HG03558 (cell line): ENCODE data around the gene LRRC75A.

Source experiments
- ATAC-seq: cut with Tn5 transposase; IDR thresholded peaks from one replicate; pipeline ENCODE4 v1.9.1; 2021; ENCODE audit warnings: moderate number of reproducible peaks; ENCODE audit not compliant: unreplicated experiment; ENCODE audit errors: extremely low read depth

The LRRC75A gene

GRCh38 chr17:16474012-16474725 is 17.8 kb downstream of the LRRC75A start:
- ATAC-seq = no peak

GRCh38 chr17:16473044-16474011 is 18.7 kb downstream of the LRRC75A start:
- ATAC-seq = no peak

DNA sequence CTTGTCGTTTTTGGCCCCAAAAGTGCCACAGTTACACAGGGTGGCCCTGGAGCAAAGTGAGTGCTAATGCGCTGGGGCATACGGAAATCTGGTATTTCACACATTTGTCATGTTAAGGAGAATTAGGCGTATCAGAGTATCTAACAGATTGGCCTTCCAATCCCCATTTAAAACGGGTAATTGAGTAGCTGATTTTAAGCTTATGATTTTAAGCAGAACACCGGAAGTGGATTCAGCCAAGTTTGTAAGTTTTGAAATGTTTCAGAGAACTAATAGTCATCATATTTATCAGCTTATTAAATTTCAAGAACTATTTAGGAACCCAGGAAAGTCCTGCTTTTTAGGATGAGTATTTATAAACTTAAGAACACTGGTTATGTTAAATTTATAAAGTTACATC is 19.5 kb downstream of the LRRC75A start:
- no peak for ATAC-seq

DNA sequence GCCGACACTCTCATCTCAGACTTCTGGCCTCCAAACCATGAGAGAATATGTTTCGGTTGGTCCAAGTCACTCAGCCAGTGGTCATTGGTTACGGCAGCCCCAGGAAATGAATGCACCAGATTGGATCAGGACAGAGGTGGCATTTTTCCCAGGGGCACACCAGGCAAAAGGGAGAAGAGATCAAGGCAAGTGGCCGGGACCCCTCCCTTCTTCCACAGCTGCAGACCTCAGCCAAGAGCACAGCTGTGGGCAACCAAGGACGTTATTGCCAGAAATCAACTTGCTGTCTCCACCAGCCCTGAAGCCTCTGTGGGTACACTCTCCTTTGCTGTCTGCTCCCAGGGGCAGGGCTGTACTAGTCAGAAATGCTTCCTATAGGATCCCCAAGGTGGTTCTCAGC is 20.7 kb downstream of the LRRC75A start:
- no peak for ATAC-seq

GRCh38 chr17:16470265-16470664 is 21.7 kb downstream of the LRRC75A start:
- ATAC-seq = no peak

DNA sequence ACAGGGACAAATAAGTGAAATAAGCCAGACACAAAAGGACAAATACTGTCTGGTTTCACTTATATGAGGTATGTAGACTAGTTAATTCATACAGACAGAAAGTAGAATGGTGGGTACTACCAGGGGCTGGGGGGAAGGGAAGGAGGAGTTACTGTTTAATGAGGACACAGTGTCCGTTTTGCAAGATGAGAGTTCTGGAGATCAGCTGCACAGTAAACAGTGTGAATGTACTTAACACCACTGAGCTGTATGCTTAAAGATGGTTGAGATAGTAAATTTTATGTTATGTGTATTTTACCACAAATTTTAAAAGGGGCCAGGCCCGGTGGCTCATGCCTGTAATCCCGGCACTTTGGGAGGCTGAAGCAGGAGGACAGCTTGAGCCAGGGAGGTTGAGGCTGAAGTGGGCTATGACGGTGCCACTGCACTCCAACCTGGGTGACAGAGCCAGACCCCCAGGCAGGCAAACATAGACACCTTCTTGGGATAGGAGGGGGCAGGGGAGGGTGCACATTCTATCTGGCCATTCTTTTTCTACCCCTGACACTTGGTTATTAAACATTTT is 23.5 kb downstream of the LRRC75A start:
- ATAC-seq = no peak

DNA sequence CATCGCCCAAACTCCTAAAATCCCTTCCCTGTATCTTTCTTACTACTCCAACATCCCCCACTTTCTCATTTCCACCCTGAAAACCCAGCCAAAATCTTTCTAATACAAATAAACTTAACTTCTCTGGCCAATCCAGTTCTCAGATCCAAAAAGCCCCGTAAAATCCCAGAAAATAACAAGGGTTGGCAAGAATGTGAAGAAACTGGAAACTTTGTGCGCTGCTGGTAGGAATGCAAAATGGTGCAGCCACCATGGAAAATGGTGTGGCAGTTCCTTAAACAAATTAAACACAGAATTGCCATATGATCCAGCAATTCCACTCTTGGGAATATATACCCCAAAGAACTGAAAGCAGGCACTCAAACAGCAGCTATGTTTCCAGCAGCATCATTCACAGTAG is 24.1 kb downstream of the LRRC75A start:
- no peak for ATAC-seq

DNA sequence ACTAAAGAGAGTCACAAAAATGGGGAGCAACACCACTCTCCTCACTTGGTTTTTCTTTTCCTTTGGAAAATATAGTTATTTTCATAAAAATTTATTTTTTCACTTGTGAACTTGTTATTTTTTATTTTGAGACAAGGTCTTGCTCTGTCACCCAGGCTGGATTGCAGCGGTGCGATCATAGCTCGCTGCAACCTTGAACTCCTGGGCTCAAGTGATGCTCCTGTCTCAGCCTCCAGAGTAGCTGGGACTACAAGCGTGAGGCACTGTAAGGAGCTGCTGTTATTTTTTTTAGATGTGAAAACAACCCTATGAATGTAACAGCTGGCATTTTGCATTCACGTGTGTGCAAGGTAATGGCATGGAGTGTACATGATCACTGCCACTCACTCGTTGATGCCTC is 24.9 kb downstream of the LRRC75A start:
- ATAC-seq = no peak

DNA sequence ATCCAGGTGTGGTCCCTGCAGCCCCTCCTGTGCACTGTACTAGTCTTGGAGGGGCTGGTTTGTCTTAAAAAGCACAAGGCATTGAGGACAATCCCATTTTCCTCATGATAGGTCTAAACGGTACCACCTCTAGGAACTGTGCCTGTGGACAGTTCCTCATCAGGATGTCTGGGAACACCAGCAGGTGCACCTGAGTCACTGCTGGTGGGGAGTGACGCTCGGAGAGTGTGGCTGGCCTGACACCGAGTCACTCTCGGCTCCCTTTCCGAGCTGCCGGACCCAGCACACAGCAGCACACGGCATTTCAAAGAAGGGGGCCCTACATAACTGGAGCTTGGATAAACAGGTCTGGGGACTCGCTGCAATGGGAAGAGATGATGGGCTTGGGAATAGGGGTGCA is 25.6 kb downstream of the LRRC75A start:
- no peak for ATAC-seq

GRCh38 chr17:16465861-16466338 is 26.1 kb downstream of the LRRC75A start:
- no peak for ATAC-seq

- ATAC-seq = no peak
These were observed 27.0 kb downstream of the LRRC75A start for GRCh38 chr17:16465052-16465312.

DNA sequence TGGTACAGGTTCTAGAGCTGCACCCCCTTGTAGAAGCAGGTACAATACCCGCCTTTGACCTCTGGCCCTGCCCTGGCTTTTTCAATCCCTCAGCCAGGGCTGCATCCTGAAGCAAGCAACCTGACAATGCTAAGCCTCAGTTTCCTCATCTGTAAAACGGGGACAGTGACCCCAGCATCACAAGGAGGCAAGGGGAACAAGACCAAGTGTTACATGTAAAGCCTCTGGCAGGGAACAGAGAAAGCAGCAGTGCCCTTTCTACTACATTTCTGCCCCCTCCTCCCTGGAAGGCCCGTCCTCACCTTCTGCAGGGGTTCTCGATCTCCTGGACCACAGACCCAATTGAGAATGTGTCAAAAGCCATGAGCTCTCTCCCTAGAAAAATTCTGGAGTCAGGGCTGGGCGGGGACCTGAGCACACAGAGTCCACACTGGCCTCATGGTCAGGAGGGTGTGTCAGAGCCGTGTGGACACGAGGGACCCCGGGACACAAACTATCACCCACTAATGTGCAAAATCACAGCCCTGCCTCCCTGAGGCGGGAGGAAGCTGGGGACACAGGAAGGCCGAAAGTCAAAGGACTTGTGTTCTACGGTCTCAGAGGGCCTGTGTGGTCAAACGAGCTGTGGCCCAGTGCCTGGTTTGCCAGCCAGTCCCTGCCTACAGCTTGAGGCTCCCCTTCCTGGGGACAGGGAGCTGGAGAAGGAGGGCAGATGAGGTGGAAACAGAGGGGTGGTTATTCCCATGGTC is 27.5 kb downstream of the LRRC75A start:
- no peak for ATAC-seq

DNA sequence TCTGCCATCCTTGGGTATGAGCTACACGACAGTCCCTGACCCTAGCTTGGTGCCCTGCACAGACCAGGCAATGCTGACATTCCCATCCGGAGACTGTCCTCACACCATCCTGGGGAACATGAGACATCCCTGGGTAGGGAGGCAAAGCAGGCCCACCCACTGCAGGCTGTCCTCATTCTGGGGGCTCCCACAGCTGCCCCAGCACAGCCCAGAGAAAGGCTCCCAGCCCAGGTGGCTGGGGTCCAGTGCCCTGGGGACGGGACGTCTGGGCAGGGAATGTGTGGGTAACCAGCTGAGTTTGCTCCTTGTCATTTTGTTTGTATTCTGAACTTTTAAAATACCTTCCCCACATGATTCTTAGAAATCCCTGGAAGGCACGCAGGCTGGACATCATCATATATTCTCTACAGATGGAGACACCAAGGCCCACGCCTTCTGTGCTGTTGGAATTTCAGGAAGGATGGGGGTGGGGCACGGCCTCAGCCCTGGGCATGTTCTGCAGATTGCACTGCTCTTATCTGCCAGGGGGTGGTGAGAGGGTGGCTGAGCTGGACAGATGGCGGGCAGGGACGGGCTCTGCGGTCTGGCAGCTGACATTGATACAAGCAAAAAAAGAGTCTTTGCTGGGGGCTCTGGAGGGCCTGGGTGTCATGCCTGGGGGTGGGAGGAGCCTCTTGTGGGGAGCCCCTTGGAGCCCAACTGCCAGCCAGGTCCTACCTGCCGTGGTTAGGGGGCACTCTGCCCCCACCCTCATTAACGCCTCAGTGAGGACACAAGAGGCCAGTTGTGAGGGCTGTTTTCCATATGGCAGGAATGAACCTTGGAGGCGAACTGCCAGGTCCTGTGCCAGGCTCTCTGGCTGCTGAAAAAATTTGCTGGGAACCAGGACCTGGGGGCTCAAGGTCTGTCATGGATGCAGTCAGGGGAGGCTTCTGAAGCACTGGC is 28.4 kb downstream of the LRRC75A start:
- ATAC-seq = no peak

DNA sequence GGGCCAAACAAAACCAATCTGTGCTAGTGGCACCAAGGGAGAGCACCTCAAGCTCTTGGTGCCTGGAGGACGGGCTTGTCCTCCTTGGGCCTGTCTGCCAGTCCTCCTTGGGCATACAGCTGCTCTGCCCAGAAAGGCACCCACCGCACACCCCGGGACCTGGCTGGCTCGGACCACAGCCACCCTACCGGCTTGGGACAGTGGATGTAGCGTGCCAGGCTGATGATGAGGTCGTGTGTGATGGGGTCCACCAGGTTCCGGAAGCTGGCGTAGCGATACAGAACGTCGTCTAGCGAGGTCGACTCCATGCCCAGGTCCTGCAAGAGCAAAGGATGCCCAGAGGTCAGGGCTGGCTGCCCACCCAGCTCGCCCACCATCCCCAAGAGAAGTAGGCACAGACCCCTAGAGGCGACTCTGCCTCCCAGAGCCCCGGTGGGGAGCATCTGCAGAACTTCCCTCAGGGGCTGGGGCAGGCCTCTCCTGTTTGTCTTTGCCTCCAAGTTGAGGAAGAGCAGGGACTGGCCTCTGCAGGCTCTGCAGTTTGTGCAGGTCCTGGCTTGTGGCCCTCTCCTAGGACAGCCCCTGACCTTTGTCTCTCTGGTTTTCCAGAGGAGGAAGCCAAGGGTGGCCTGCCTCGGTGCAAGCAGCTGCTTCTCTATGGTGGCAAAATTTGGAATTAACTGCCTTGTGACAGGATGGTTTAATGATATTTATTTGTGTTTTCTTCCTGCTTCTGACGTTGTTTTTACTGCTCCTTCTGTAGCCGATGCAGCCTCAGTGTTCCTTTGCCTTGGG is 29.7 kb downstream of the LRRC75A start:
- ATAC-seq = no peak

GRCh38 chr17:16461606-16461866 is 30.5 kb downstream of the LRRC75A start:
- no peak for ATAC-seq

DNA sequence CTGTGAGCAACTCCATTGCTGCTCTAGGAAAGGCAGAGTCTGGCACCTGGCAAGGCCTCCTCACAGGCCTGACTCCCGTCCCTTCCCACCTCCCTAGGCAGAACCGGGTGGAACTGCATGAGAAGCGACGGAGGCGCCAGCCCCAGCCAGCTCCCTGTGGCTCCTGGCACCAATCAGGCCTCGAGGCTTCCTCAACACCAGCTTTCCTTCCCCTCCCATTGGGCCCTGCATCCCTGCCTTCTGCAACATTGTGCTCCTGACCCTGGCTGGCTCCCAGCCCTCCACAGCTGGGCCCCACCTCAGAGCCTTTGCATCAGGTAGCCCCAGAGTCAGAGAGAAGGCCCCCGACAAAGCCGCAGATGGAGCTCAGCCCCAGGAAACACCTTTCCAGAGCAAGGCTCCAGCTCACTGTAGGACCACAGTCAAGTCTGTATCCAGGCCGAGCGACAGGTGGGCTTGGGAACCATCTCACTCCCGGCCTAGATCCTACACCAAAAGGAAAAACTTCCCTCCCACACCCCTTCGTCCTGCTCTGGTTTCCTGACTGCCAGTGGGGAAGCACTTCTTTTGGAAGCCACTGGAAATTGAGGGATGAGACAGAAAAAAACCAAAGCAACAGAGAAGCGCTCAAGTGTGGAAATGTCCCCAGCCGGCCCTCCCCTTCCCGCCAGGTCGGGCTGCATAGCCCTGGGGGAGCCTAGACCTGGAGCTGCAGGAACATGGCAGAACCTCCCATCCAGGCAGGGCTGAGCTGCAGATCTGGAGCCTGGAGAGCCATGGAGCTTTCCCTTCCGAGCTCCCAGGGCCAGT is 31.0 kb downstream of the LRRC75A start:
- ATAC-seq = no peak

DNA sequence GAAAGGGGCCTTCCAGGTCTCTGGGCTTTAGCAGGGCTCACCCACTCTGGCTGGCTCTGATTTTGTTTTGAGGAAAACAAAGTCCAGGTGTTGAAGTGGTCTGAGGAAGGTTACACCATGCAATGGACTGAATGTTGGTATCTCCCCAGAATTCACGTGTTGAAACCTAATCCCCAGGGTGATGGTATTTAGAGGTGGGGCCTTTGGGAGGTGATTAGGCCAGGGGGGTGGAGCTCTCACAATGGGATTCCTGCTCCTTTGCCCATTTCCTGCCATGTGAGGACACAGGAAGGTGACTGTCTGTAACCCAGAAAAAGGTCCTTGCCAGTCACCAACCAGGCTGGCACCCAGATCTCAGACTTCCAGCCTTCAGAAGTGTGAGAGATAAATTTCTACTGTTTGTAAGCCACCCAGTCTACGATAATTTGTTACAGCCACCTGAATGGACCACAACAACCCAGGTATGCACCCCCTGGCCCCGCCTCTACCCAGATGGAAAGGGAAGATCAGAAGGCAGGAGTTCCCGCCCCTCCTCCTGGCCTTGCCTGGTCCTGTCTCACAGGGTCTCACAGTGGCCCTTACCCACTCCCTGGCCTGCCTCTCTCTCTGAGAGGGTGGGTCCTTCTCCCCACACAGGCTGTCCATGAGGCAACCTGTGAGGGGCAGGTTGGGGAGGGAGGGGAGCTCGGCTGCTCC is 32.0 kb downstream of the LRRC75A start:
- no peak for ATAC-seq

DNA sequence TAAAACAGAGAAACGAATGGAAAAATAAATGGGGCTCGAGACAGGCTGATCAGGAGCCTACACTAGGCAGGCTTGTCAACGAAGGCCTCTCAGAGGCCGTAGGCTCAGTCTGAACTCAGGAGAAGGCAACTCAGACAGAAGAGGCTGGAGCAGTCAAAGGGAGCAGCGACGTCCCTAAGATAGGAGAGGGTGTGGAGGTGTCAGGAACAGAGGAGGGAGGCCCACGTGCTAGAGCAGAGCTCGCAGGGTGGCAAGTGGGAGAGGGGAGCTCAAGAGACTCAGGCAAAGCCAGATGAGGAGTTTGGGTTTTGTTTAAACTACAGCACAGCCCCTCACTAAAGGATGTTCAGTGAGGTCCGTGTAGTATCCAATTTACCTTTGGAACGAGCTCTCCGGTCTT is 32.7 kb downstream of the LRRC75A start:
- no peak for ATAC-seq
